ENCODE measurements around the gene ANGEL1. TPM values are rescaled to one million over a fixed set of nuclear protein-coding genes. Genes with fewer than 3 reads are reported as not detected.

The ANGEL1 gene
- total and polyA plus RNA-seq, 2 of the 8 experiments (the other 6 are each of a cell fraction or from before 2014, with no cell fraction given): 26.8 to 27.2 TPM

GRCh38 chr14:76767681-76768656 lies 44.7 kb downstream of the ANGEL1 start (continued):
- TF ChIP-seq ATF2 (IDR thresholded peaks at IDR 0.05; ENCODE audit: low read length) (peak; percentile 48; the same call in 1 of the 2 replicates), EP300 (IDR thresholded peaks at IDR 0.05; ENCODE audit: borderline replicate concordance in 1 of 2, low read depth in 2 of 2, low read length in 2 of 2) (no peak), CBX8 (IDR thresholded peaks at IDR 0.05; ENCODE audit: borderline replicate concordance, low read depth, low read length) (no peak), SP1 (IDR thresholded peaks at IDR 0.05; ENCODE audit: low read depth, low read length) (no peak), KDM5A (IDR thresholded peaks at IDR 0.05; ENCODE audit: low read length) (no peak), SP4 (IDR thresholded peaks at IDR 0.05; ENCODE audit: low read length) (no peak), RAD21 (IDR thresholded peaks at IDR 0.05 in 1 of 2, conservative IDR thresholded peaks at IDR 0.05 in 1 of 2; ENCODE audit: low read depth in 2 of 2, low read length in 2 of 2) (no peak), CREB1 (IDR thresholded peaks at IDR 0.05) (peak; percentile 59), RXRA (IDR thresholded peaks at IDR 0.05; ENCODE audit: insufficient read depth, low read depth, low read length) (no peak), BCL11A (IDR thresholded peaks at IDR 0.05; ENCODE audit: low read depth in 2 of 2, low read length in 2 of 2) (no peak), PHF8 (conservative IDR thresholded peaks at IDR 0.05; ENCODE audit: low read depth, low read length) (no peak), CTBP2 (IDR thresholded peaks at IDR 0.05; ENCODE audit: borderline replicate concordance, insufficient read depth, insufficient read length, low read length) (peak; percentile 91), TAF7 (optimal IDR thresholded peaks at IDR 0.05; ENCODE audit: borderline replicate concordance, low read depth, low read length) (no peak), USF2 (IDR thresholded peaks at IDR 0.05; ENCODE audit: low read length) (no peak), KDM4A (IDR thresholded peaks at IDR 0.05; ENCODE audit: low read depth, low read length, severe bottlenecking) (no peak), SIN3A (conservative IDR thresholded peaks at IDR 0.05 in 1 of 2, IDR thresholded peaks at IDR 0.05 in 1 of 2; ENCODE audit: low read depth in 1 of 2, low read length in 2 of 2) (peak; percentile 46 to 74; a peak in 2 of 4 replicates), CHD1 (IDR thresholded peaks at IDR 0.05; ENCODE audit: low read depth, low read length) (no peak), SUZ12 (IDR thresholded peaks at IDR 0.05; ENCODE audit: low read length) (no peak; the same call in 1 of the 2 replicates)

All from H1 (cell line).